HG03575 (cell line): Measurements from ENCODE around the gene MTCL1.

Experiments
- ATAC-seq: cut with Tn5 transposase; IDR thresholded peaks from one replicate; pipeline ENCODE4 v1.9.1; 2021; ENCODE audit not compliant: unreplicated experiment, insufficient number of reproducible peaks, low FRiP score; ENCODE audit errors: extremely low read depth

The MTCL1 gene

DNA sequence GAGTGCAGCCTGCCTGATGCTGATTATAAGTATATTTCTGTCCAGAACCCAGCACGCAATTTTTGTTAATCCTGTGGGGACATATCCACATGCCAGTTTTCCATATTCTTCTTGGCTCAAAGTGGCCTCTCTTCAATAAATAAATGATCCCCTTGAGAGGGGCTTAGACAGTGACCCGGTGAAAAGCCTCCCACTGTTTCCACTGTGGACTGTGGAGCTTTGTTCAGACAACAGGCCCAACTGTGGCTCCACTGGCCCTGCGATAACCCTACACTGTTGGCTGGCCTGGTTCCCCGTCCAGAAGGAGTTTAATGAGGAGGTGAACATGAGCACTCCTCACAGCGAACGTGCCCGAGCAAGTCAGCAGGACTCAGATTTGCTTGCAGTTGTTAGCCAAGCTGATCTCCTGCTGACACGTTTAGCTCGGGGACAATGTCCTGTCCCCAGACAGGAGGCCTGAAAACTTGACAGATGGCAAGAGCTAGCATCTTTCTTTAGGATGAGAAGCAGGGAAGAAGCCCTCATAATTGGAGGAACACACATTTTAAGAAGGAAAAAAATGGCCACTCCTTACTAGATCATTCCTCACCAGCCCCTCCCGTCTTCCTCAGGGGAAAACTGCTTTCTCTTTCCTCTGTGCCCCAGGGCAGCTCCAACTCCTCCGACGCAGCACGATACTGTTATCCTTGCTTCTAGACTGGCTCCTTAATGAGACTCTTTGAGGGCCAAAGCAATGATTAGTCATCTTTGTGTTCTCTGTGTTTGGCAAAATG lies 20.0 kb upstream of the MTCL1 start:
- no peak for ATAC-seq

DNA sequence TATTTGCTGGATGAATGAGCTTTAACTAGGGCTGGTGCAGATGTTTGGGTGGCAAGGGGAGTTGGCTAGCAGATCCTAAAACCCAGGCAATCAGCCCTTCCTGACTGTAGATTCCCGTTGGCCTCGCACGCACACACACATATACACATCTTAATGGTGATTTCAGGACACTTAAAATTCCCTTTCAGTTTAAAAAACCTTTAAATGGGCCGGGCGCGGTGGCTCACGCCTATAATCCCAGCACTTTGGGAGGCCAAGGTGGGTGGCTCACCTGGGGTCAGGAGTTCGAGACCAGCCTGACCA lies 19.5 kb upstream of the MTCL1 start:
- no peak for ATAC-seq

DNA sequence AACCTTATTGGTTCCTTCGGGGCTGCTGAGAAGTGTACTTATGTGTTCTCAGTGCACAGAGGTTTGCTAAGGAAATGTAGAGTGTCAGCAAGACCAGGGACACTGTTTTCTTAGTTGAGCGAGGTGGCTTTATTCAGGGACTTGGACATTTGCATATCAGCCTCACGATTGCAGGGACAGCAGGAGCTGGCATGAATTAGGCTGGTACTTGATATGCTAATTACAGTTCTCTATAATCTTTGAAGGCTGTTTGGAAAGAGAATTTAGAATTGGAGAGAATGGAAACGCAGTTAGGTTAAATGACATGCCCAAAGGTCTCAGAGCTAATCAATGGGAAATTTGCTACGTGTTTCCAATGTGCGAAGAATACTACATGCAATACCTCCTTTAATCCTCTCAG lies 18.7 kb upstream of the MTCL1 start:
- ATAC-seq, result no peak

DNA sequence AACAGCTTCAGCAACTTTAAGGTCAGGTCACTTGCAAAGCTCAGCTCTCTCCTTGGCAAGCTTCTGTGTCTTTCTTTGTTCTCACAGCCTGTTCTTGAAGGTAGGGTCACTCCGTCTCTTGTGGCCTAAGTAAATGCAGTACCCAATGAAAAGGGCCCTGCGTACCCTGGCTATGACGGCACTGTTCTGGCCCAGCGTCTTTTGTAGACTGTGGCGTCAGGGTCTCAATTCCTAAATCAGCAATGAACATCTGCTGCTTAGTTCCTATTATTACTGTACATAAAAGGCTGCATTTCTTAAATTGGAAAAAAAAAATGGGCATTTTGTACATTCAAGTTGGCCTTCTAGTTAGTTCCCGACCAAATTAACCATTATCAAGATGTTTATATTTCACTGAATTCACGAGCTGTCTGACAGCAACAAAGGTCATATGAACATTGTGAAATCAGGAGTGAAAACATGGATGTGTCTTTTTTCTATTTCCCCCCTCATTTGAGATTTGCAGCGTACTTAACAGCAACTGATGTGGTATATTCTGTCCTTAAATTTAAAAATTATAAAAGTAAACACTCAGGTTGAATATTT lies 17.0 kb upstream of the MTCL1 start:
- ATAC-seq, result no peak

DNA sequence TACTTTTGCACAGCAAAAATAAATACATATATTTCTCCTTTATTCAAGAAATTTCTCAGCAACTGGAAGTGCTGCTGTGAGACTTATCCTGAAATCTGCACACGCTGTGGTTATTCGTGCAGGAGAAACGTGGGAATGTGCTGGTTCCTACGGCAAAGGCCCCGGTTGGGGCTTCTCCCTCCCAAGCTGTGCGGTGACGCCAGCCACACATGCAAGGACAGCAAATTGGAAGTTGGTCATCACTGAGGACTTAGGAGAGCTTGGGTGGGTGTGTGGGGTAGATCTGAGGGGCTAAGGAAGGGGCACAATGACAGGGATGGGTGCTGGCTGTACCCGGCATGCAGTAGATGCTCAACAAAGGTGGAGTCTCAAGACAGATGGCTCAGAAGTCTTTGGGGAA lies 16.5 kb upstream of the MTCL1 start:
- ATAC-seq, result no peak

DNA sequence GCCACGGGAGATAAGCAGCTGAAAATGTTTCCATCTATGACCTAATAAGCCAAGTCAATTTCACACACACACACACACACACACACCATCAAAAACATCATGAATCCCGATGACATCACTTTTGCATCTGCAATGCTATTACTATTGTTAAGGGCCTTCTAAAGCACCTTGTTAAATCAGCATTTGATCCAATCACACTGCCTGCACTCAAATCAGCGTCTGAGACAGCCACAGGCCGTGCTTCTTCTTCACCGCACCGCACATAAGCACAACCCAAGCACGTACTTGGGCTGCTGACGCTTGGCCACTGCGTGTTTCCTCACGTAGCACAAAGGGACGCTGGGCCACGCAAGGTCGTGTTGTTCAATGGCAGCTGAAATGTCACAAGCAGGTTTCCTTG lies 15.8 kb upstream of the MTCL1 start:
- ATAC-seq, result no peak

DNA sequence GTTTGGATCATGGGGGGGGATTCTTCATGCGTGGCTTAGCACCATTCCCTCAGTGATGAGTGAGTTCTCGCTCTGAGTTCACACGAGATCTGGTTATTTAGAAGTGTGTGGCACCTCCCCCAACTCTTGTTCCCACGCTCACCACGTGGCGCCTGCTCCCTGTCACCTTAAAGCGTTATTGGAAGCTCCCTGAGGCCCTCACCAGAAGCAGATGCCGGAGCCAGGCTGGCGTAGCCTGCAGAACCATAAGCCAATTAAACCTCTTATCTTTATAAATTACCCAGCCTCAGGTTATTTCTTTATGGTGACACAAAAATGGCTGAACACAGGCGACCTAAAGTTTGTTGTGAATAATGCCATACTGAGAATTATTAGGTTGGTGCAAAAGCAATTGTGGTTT lies 10.5 kb upstream of the MTCL1 start:
- ATAC-seq, result no peak

DNA sequence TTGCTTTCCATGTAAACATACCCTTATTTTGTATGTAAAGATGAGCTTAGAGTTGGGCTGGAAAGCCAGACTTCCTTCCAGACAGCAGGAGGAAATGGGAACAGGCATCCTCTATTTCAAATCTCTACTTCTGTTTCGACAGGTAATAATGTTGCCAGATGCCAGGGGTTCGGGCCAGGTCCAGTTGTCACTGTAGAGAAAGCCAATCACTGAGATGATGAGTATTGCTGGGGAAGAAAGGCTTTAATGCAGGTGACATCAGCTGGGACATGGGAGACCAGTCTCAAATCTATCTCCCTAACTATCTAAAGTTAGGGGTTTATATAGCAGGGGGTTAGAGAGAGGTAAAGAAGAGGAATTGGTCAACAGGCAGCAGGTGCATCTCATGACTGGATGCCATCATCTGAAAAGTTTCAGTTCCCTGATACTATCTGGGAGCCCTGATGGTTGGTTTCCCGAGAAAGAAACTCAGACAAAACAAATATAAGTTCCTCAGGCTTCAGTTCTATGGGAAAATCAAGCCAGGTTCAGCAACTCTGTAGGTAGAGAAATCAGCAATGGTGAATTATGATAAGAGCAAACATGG lies 9.3 kb upstream of the MTCL1 start:
- ATAC-seq, result no peak

DNA sequence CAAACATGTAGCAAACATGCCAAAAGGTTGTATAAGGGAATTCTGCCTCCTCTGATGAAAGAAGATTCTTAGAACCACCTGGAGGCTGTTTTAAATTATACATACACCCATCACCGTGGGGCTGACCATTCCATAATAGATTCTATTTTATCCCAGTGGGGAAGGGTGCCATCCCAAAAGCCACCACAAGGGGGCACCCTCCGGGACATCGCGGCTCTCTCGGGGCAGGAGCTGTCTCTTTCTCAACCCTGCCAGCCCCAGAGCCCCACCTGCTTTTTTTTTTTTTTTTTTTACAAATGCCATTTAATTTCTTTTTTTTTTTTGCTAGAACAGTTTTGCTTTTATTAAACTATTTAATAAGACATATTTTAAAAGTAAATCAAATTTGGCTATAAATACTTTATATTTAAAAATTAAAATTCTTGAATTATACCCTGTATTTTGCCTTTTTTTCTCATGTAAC lies 8.6 kb upstream of the MTCL1 start:
- ATAC-seq, result no peak

DNA sequence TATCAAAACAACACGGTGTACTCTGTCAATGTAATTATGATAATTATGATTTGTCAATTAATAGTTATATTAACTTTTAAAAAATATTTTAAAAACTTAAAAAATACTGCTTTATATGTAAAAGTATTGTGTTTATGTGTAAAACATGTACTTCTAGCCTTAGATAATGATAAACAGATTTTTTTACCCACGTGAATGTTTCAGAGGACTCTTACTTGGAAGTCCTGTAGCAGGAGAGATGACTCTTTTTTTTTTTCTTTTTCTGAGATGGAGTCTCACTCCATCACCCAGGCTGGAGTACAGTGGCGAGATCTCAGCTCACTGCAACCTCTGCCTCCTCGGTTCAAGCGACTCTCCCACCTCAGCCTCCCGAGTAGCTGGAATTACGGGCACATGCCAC lies 6.2 kb upstream of the MTCL1 start:
- ATAC-seq, result no peak

DNA sequence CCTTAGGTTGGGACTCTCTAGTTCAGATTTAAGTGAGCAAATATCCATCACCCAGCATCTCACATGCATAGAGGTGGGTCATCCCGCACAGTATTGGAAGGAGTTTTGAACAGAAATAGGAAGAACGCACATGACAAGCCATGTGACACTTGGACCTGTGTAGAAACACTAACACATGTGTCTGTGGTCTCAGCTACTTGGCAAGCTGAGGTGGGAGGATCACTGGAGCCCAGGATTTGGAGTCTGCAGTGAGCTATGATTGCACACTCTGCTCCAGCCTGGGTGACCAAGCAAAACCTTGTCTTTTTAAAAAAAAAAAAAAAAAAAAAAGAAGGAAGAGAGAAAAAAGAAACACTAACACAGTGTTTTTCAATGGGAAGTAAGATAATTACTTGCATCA lies 5.4 kb upstream of the MTCL1 start:
- no peak for ATAC-seq

DNA sequence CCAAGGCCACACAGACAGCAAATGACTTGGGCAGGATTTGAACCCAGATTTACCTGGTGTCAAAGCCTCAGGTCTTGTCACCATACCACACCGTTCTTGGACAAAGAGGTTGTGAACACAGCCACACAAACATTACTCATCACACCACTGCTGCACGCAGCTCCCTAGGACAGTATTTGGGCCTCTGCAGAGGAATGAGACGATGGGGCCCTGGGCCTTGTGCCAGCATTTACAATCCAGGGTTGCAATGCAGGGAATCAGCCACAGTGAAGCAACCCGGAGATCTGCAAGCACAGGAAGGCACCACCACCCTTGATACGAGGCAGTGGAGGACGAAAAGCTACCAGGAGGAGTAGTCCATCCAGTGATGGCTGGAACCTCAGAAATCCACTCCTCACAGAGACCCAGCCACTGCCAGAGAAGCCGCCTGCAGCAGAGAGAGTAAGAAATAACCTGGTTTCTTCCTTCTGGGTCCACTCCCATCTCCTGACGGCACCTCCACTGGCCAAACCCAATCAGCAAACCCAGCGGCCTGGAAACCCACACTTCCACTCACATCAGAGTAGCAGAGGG lies 3.7 kb upstream of the MTCL1 start:
- ATAC-seq, result no peak

DNA sequence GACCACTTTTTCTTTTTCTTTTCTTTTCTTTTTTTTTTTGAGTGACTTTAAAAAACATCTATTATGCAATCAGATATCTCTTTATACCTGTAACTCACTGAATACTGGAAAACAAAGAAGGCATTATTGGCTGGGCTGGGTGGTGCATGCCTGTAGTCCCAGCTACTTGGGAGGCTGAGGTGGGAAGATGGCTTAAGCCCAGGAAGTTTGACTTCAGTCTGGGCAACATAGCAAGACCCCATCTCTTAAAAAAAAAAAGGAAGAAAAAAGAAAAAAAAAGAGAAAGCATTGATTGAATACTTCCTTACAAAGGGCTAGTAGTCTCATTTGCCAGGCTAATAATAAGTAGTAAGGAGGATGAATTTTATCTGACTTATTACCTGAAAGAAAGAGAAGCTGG lies 2.7 kb upstream of the MTCL1 start:
- ATAC-seq, result no peak

DNA sequence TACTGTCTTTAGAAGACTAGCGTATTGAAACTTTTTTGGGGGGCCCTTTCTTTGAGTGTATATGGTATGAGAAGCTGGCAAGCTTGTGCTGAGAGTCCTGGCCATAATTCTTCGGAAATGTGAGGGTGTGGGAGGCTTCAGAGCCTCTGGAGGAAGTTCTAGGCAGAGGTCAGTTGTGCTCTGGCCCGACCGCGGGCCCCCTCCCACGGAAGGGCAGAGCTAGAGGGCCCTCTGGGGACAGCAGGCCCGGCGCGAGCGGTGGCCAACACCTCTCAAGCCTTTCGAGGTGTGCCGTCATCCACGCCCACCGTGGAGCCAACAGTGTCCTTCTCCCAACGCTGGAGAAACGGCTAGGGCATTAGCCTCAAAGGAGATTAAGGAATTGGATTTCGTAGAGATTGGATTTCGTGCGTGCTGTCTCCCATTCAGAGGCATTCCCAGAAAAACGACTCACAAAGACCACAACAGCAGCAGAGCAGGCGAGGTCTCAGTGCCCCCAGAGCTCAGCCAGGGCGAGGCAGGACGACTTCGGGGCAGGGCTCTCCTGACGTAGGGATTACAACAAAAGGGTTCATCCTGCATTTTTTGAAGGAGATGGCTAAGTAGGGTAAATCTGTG lies 2.2 kb upstream of the MTCL1 start:
- no peak for ATAC-seq

DNA sequence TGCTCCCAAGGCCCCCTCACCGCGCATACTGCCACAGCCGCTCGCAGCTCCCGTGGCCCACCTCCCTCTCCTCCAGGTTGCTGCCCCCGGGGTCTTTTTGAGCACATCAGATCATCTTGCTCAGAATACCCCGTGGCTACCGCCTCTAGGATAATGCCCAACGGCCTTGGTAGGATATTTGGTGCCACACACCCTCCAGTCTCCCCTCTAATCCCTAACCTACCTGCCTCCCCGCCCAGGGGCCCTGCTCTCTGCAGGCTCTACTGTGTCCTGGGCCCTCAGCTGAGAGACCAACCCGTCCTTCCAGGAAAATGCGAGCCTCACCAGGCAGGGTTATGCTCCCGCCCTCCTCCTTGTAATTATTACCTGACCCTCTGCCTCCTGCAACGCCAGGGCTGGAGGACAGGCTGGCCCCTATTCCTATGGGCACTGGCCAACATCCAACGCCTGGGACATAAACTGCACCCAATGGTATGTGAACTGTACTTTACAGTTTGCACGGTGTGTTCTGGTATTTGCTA lies 1.5 kb upstream of the MTCL1 start:
- ATAC-seq, result no peak

DNA sequence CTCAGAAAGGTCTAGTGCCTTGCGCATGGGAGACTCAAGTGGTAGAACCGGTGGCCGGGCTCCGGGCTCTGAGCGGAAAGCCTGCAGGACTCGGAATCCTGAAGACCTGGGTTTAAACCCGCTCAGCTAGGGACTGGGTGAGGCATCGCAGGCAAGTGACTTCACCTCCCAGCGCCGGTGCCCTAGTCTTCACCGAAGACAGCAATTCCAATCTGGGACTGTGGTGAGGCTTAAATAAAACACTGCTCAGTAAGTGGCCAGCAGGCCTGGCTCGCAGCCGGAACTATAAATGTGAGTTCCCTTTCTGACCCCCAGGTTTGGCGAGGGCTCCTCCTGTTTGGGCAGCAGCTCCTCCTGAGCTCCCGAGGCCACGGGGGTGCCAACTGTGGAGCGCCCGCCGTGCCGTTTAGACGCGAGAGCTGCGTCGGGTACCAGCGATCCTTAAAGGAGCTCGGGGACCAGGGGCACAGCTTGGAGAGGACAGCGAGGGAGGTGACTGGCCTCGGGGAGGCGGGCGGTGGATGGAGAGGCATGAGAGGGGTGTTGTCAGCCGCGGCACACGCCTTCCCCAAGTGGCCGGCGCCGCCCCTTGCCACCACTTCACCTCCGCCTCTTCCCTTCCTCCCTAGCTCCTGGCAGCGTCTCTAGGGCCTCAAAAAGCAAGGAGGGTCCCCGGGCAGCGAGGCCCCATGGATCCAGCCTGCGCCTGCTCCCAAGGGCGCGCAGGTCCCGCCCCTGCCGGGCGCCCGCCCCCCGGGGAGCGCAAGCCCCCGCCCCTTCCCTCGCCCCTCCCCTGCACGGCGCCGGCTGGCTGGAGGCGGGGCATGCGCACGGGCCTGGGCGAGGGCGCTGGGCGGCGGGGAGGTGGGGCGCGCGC lies 757 bp upstream of the MTCL1 start:
- ATAC-seq, result peak; percentile 48

DNA sequence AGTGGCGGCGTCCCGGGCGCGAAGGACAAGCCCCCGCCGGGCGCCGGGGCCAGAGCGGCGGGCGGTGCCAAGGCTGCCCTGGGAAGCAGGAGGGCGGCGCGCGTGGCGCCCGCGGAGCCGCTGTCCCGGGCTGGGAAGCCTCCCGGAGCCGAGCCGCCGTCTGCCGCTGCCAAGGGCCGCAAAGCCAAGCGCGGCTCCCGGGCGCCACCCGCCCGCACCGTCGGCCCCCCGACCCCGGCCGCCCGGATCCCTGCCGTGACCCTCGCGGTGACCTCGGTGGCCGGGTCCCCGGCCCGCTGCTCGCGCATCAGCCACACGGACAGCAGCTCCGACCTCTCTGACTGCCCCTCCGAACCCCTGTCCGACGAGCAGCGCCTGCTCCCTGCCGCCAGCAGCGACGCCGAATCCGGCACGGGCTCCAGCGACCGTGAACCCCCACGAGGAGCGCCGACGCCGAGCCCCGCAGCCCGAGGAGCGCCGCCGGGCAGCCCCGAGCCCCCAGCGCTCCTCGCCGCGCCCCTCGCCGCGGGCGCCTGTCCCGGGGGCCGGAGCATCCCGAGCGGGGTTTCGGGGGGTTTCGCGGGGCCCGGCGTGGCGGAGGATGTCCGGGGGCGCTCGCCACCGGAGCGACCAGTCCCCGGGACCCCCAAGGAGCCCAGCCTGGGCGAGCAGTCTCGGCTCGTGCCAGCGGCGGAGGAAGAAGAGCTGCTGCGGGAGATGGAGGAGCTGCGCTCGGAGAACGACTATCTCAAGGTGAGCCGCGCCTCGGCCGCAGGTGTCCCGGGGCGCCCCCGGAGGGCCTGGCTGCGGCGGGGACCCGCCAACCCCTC lies 820 bp downstream of the MTCL1 start:
- no peak for ATAC-seq
